ENCODE measurements around the gene CCNY. TPM values are rescaled to one million over a fixed set of nuclear protein-coding genes. Genes with fewer than 3 reads are reported as not detected.
A peak's percentile ranks its signal among the peaks of the same experiment; 100 is the strongest.

The CCNY gene
- polyA plus RNA-seq, 1 donor, result 55.2 TPM

DNA sequence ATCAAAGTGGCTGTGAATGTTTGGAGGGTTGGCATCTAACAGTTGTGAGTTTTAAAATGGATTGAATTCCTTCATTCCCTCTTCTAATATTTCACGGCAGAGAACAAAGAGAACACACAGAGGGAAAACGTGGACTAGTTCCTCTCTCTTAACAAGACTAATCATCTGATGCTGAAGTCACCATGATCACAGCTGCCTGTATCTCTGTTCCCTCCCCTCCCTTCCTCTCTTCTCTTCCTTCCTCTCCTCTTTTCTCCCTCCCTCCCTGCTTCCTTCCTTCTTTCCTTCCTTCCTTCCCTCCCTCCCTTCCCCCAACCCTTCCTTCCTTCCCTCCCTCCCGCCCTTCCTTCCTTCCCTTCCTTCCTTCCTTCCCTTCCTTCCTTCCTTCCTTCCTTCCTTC is 258.8 kb downstream of the CCNY start:
- H3K4me3 ChIP-seq (ENCODE audit: low read length), result no peak overlapping the region
- no peak overlapping the region for H3K27ac ChIP-seq (ENCODE audit: low read length)
- no peaks in the 10 kb centered on the region for H3K4me1 ChIP-seq (ENCODE audit: control insufficient read depth, insufficient read depth, low read length)
- H3K9me3 ChIP-seq (ENCODE audit: control insufficient read depth, low read depth, low read length), result no peaks in the 10 kb centered on the region
- no peaks in the 10 kb centered on the region for H3K36me3 ChIP-seq (ENCODE audit: control insufficient read depth, insufficient read depth, low read length)
- no peaks in the 10 kb centered on the region for H3K27me3 ChIP-seq (ENCODE audit: control insufficient read depth, insufficient read depth, low read length)
- DNase-seq, result no peak
- no CpG with 5 or more reads among the region's 3 CpGs for WGBS (ENCODE audit: insufficient coverage, low lambda C conversion rate)

DNA sequence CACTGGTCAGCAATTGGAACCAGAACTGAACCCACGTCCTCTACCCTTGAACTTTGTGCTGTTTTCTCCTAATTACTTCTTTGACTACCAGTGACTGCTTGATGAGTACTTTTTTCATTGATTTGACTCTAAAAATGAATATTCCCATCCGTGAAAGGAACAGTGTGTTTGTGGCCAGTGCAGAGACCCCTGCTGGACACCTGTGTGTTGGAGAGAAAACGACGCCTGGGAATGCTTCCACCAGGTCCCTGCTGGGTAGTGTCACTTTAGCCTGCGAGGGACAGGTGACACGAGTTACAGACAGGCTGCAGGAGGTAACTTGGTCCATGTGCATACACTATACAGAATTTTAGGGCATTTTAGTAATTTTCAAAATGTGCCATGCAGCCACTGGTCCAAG is 262.1 kb downstream of the CCNY start:
- Histone ChIP-seq H3K9me3 (ENCODE audit: control insufficient read depth, low read depth, low read length) (no peaks in the 10 kb centered on the region), H3K4me3 (ENCODE audit: low read length) (no peak overlapping the region), H3K4me1 (ENCODE audit: control insufficient read depth, insufficient read depth, low read length) (no peaks in the 10 kb centered on the region), H3K27ac (ENCODE audit: low read length) (no peak overlapping the region), H3K36me3 (ENCODE audit: control insufficient read depth, insufficient read depth, low read length) (no peaks in the 10 kb centered on the region), H3K27me3 (ENCODE audit: control insufficient read depth, insufficient read depth, low read length) (no peaks in the 10 kb centered on the region)
- WGBS (ENCODE audit: insufficient coverage, low lambda C conversion rate), result 50% methylated on average over 1 of the region's 6 CpGs
- DNase-seq, result no peak

DNA sequence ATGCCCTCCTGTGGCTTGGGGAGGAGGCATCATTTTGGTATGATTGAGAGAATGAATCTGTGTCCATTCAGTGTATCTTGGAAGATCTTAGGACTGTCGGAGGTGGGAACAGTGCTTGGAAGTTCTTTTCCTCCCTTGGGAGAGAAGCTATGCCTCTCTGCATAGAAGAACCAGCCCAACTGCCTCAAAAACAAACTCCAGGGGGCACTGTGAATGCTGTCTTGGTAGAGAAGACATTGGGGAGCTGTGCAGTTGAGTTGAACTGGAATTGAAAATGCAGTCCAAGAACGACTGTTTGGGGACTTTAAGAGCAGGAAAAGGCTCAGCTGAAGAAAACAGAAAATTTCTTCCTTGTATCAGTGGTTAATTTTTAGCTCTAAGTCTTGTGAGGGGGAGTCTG is 263.9 kb downstream of the CCNY start:
- DNase-seq, result no peak
- Histone ChIP-seq H3K9me3 (ENCODE audit: control insufficient read depth, low read depth, low read length) (no peaks in the 10 kb centered on the region), H3K27ac (ENCODE audit: low read length) (no peak overlapping the region), H3K4me1 (ENCODE audit: control insufficient read depth, insufficient read depth, low read length) (no peaks in the 10 kb centered on the region), H3K27me3 (ENCODE audit: control insufficient read depth, insufficient read depth, low read length) (peaks cover 8% of the 10 kb centered on the region), H3K36me3 (ENCODE audit: control insufficient read depth, insufficient read depth, low read length) (no peaks in the 10 kb centered on the region), H3K4me3 (ENCODE audit: low read length) (no peak overlapping the region)
- no CpG with 5 or more reads among the region's 2 CpGs for WGBS (ENCODE audit: insufficient coverage, low lambda C conversion rate)

DNA sequence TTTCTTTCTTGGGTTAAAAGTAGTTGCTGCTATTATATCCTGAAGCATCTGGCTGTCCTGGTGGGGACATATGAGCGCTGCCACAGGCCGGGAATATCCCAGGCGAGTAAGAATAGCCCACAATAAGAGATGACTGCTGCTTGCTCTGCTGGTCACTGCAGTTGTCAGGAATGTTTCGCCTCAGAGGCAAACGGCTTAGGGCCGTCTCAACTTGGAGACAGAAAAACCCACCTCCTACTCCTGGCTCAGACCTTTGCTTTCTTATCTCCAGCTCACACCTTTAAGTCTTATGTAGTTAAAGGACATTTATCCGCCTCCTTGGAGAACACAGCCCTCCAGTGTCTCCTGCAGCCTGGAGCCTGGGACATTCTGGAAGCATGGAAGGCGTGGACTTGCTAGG is 268.9 kb downstream of the CCNY start, which contains the start of gene GJD4:
Gene GJD4, plus strand, starts transcription at position 151 of the 400 bp plus-strand sequence. Its CDS starts 227 bp downstream, at position 378.
- H3K27me3 ChIP-seq (ENCODE audit: control insufficient read depth, insufficient read depth, low read length), result peaks cover 39% of the 10 kb centered on the region
- H3K4me1 ChIP-seq (ENCODE audit: control insufficient read depth, insufficient read depth, low read length), result no peaks in the 10 kb centered on the region
- no peak within 1 kb of the TSS for H3K4me3 ChIP-seq (ENCODE audit: low read length)
- H3K27ac ChIP-seq (ENCODE audit: low read length), result no peak within 1 kb of the TSS
- no CpG with 5 or more reads among the region's 8 CpGs for WGBS (ENCODE audit: insufficient coverage, low lambda C conversion rate)
- peaks cover 6% of the 10 kb centered on the region for H3K9me3 ChIP-seq (ENCODE audit: control insufficient read depth, low read depth, low read length)
- no peak for DNase-seq
- no peaks in the 10 kb centered on the region for H3K36me3 ChIP-seq (ENCODE audit: control insufficient read depth, insufficient read depth, low read length)

DNA sequence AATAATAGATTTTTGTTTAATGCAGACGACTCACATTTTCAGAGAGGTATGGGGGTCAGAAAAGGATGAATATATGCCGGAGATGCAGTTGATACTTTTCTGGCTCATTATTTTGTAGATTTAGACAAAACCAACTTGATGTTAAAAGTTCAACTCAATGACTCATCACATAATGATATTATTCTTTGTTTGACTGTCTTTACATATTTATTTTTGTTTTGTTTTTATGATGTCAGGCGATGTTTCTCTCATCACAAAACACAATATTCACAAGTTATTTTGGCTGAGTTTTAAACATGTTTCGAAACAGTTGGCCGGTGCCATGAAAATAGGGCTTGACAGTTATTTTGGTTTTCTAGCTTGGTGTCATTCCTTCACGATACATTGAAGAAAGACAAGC is 270.1 kb downstream of the CCNY start:
- 98% methylated on average over 5 of the region's 6 CpGs for WGBS (ENCODE audit: insufficient coverage, low lambda C conversion rate)
- Histone ChIP-seq H3K4me1 (ENCODE audit: control insufficient read depth, insufficient read depth, low read length) (no peaks in the 10 kb centered on the region), H3K4me3 (ENCODE audit: low read length) (no peak overlapping the region), H3K9me3 (ENCODE audit: control insufficient read depth, low read depth, low read length) (peaks cover 6% of the 10 kb centered on the region), H3K27me3 (ENCODE audit: control insufficient read depth, insufficient read depth, low read length) (peaks cover 39% of the 10 kb centered on the region), H3K27ac (ENCODE audit: low read length) (no peak overlapping the region), H3K36me3 (ENCODE audit: control insufficient read depth, insufficient read depth, low read length) (no peaks in the 10 kb centered on the region)
- no peak for DNase-seq

DNA sequence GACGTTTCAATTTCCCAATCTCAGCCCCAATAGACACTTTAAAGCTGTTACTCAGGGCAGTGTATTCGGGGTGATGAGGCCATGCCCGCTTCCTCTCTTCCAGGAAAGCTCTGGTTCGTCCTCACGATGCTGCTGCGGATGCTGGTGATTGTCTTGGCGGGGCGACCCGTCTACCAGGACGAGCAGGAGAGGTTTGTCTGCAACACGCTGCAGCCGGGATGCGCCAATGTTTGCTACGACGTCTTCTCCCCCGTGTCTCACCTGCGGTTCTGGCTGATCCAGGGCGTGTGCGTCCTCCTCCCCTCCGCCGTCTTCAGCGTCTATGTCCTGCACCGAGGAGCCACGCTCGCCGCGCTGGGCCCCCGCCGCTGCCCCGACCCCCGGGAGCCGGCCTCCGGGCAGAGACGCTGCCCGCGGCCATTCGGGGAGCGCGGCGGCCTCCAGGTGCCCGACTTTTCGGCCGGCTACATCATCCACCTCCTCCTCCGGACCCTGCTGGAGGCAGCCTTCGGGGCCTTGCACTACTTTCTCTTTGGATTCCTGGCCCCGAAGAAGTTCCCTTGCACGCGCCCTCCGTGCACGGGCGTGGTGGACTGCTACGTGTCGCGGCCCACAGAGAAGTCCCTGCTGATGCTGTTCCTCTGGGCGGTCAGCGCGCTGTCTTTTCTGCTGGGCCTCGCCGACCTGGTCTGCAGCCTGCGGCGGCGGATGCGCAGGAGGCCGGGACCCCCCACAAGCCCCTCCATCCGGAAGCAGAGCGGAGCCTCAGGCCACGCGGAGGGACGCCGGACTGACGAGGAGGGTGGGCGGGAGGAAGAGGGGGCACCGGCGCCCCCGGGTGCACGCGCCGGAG is 271.4 kb downstream of the CCNY start:
- peak; percentile 1 to 26 for DNase-seq
- Histone ChIP-seq H3K27me3 (ENCODE audit: control insufficient read depth, insufficient read depth, low read length) (peaks cover 43% of the 10 kb centered on the region), H3K4me1 (ENCODE audit: control insufficient read depth, insufficient read depth, low read length) (no peaks in the 10 kb centered on the region)

DNA sequence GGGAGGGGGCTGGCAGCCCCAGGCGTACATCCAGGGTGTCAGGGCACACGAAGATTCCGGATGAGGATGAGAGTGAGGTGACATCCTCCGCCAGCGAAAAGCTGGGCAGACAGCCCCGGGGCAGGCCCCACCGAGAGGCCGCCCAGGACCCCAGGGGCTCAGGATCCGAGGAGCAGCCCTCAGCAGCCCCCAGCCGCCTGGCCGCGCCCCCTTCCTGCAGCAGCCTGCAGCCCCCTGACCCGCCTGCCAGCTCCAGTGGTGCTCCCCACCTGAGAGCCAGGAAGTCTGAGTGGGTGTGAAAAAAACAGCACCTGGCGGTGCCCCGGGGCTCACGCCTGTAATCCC is 272.0 kb downstream of the CCNY start:
- H3K4me1 ChIP-seq (ENCODE audit: control insufficient read depth, insufficient read depth, low read length), result no peaks in the 10 kb centered on the region
- peaks cover 43% of the 10 kb centered on the region for H3K27me3 ChIP-seq (ENCODE audit: control insufficient read depth, insufficient read depth, low read length)
- no CpG with 5 or more reads among the region's 16 CpGs for WGBS (ENCODE audit: insufficient coverage, low lambda C conversion rate)

More for the DNA sequence above, 271.4 kb downstream of the CCNY start:
- peaks cover 6% of the 10 kb centered on the region for H3K9me3 ChIP-seq (ENCODE audit: control insufficient read depth, low read depth, low read length)
- H3K36me3 ChIP-seq (ENCODE audit: control insufficient read depth, insufficient read depth, low read length), result no peaks in the 10 kb centered on the region
- H3K27ac ChIP-seq (ENCODE audit: low read length), result no peak overlapping the region
- WGBS (ENCODE audit: insufficient coverage, low lambda C conversion rate), result no CpG with 5 or more reads among the region's 78 CpGs
- H3K4me3 ChIP-seq (ENCODE audit: low read length), result peak overlapping the region; percentile 24

DNA sequence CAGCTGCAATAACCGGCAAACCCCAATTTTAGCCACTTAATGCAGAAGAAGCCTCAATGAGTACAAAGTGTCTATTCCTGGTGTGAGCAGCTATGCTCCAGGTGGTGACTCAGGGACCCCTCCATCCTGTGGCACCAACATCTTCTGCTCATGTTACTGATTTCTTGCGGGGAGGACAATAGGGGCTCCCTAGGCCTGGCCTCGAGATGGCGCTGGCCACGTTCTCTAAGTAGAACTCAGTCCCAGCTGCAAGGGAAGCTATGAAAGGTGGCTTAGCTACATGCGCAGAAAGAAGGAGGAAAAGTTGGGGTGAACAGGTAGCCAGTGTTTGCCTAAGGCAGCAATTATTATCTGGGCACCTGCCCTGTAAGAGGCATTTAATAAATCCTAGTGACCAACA is 275.4 kb downstream of the CCNY start:
- Histone ChIP-seq H3K27me3 (ENCODE audit: control insufficient read depth, insufficient read depth, low read length) (peaks cover 31% of the 10 kb centered on the region), H3K4me1 (ENCODE audit: control insufficient read depth, insufficient read depth, low read length) (no peaks in the 10 kb centered on the region), H3K9me3 (ENCODE audit: control insufficient read depth, low read depth, low read length) (peaks cover 6% of the 10 kb centered on the region), H3K36me3 (ENCODE audit: control insufficient read depth, insufficient read depth, low read length) (no peaks in the 10 kb centered on the region), H3K27ac (ENCODE audit: low read length) (no peak overlapping the region), H3K4me3 (ENCODE audit: low read length) (no peak overlapping the region)
- no peak for DNase-seq
- no CpG with 5 or more reads among the region's 6 CpGs for WGBS (ENCODE audit: insufficient coverage, low lambda C conversion rate)

More for the DNA sequence above, 272.0 kb downstream of the CCNY start:
- no peak for DNase-seq
- no peak overlapping the region for H3K4me3 ChIP-seq (ENCODE audit: low read length)
- H3K27ac ChIP-seq (ENCODE audit: low read length), result no peak overlapping the region
- no peaks in the 10 kb centered on the region for H3K36me3 ChIP-seq (ENCODE audit: control insufficient read depth, insufficient read depth, low read length)
- H3K9me3 ChIP-seq (ENCODE audit: control insufficient read depth, low read depth, low read length), result peaks cover 6% of the 10 kb centered on the region

DNA sequence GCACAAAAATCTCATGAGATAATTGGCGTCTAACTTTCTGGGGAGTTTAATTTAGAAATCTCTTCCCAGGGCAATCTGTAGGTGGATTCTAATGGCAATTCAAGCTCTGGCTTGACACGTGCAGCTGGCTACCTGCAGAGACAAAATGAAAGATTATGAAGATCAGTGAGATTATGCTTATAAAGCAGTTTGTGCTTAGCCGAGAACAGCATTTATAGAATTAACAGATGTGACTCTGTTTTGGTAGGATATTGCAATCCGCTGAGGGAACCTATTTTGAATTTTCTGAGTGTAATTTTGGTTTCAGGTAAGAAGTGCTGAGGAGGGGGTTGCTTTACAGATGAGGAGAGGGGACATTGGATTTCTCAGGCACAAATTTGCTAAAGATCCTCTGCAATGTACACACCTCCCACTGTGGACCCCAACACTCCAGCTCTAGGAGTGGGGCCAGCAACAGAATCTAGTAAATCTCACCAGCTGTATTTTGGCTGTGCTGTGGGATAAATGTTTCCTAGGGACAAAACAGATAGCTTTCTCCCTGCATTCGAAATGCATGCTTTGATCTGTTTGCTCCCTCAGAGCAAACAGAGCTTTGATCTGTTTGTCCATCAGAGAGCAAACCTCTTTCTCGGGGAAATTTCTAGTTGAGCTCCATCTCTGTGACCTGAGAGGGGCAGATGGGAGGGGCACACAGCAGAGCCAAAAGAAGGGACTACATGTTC is 276.2 kb downstream of the CCNY start:
- H3K36me3 ChIP-seq (ENCODE audit: control insufficient read depth, insufficient read depth, low read length), result no peaks in the 10 kb centered on the region
- no peak for DNase-seq
- no CpG with 5 or more reads among the region's 6 CpGs for WGBS (ENCODE audit: insufficient coverage, low lambda C conversion rate)
- H3K27ac ChIP-seq (ENCODE audit: low read length), result no peak overlapping the region
- no peak overlapping the region for H3K4me3 ChIP-seq (ENCODE audit: low read length)
- peaks cover 6% of the 10 kb centered on the region for H3K9me3 ChIP-seq (ENCODE audit: control insufficient read depth, low read depth, low read length)
- peaks cover 23% of the 10 kb centered on the region for H3K27me3 ChIP-seq (ENCODE audit: control insufficient read depth, insufficient read depth, low read length)
- H3K4me1 ChIP-seq (ENCODE audit: control insufficient read depth, insufficient read depth, low read length), result no peaks in the 10 kb centered on the region

DNA sequence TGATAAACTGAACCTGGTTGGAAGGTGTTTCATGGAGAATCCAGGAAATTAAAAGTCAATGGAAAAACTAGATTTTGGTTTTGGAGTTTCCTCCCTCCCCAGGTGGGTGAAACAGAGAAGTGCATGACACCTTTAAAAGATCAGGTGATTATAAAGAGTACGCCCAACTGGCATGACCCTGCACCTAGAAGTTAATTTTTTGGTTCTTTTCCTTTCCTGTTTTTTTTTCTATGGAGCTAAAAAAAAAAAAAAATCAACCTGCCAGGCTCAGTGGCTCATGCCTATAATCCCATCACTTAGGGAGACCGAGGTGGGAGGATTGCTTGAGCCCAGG is 276.8 kb downstream of the CCNY start:
- DNase-seq, result no peak
- peaks cover 18% of the 10 kb centered on the region for H3K27me3 ChIP-seq (ENCODE audit: control insufficient read depth, insufficient read depth, low read length)
- H3K4me1 ChIP-seq (ENCODE audit: control insufficient read depth, insufficient read depth, low read length), result no peaks in the 10 kb centered on the region
- peaks cover 4% of the 10 kb centered on the region for H3K9me3 ChIP-seq (ENCODE audit: control insufficient read depth, low read depth, low read length)
- WGBS (ENCODE audit: insufficient coverage, low lambda C conversion rate), result no CpG with 5 or more reads among the region's 2 CpGs
- H3K27ac ChIP-seq (ENCODE audit: low read length), result no peak overlapping the region
- no peaks in the 10 kb centered on the region for H3K36me3 ChIP-seq (ENCODE audit: control insufficient read depth, insufficient read depth, low read length)
- H3K4me3 ChIP-seq (ENCODE audit: low read length), result no peak overlapping the region
